Bronchial epithelial cell (primary cell): ENCODE measurements around the gene METTL4. TPM values are rescaled to one million over a fixed set of nuclear protein-coding genes. Genes with fewer than 3 reads are reported as not detected.

ENCODE experiments used
- DNase-seq: peaks from one replicate; pipeline ENCODE4 v3.0.0-alpha.2; 2010; ENCODE audit warnings: low read depth
- FAIRE-seq: peaks from 2 replicates; lab custom pipeline; 2011; peaks lifted over from hg19 to GRCh38; lab: Jason Lieb, UNC
- H3K27me3 ChIP-seq: 2 replicates; pipeline ENCODE4 v1.5.1; 2011; ENCODE audit warnings: low read length; ENCODE audit not compliant: control insufficient read depth, insufficient read depth
- H3K36me3 ChIP-seq: 2 replicates; pipeline ENCODE4 v1.5.1; 2011; ENCODE audit warnings: low read length; ENCODE audit not compliant: control insufficient read depth, insufficient read depth
- H3K4me3 ChIP-seq: 2 replicates; pipeline ENCODE4 v1.5.1; 2011; ENCODE audit warnings: mild to moderate bottlenecking, low read depth, low read length, control low read depth
- total RNA-seq: library from RNA; depleted of rRNA; stranded (reverse); fragments of >200 nt; gene quantifications from 2 replicates; pipeline ENCODE4 v1.2.1, GENCODE V29; 2014
- TF ChIP-seq, protein P1 (sequence below): IDR thresholded peaks from 2 replicates; pipeline ENCODE4 v1.5.1; 2011; ENCODE audit warnings: mild to moderate bottlenecking, moderate library complexity, low read length, control low read depth, inconsistent platforms; ENCODE audit not compliant: insufficient read depth, severe bottlenecking

The METTL4 gene
- total RNA-seq, 1 donor from 2014 or later = 8.2 TPM

DNA sequence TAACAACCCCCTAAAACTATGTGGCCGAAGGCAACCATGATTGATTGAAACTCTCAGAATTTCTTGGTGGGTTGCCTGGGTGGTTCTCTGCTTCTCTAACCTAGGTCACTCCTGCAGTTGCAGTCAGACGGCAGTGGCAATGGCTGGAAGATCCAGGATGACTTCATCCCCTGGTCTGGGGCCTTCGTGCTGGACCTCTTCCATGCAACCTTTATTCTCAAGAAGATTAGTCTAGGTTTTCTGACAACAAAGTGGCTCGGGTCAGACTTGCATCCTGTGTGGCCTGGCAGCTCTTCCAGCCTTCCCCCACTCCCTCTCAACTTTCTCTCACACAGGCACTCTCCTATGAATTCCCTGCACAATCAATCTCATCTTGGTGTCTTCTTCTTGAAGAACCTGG lies 76.4 kb downstream of the METTL4 start:
- Histone ChIP-seq H3K36me3 (no peaks in the 10 kb centered on the region), H3K4me3 (no peak overlapping the region), H3K27me3 (no peaks in the 10 kb centered on the region)
- FAIRE-seq (no peak), DNase-seq (no peak)
- TF ChIP-seq, protein P1, sequence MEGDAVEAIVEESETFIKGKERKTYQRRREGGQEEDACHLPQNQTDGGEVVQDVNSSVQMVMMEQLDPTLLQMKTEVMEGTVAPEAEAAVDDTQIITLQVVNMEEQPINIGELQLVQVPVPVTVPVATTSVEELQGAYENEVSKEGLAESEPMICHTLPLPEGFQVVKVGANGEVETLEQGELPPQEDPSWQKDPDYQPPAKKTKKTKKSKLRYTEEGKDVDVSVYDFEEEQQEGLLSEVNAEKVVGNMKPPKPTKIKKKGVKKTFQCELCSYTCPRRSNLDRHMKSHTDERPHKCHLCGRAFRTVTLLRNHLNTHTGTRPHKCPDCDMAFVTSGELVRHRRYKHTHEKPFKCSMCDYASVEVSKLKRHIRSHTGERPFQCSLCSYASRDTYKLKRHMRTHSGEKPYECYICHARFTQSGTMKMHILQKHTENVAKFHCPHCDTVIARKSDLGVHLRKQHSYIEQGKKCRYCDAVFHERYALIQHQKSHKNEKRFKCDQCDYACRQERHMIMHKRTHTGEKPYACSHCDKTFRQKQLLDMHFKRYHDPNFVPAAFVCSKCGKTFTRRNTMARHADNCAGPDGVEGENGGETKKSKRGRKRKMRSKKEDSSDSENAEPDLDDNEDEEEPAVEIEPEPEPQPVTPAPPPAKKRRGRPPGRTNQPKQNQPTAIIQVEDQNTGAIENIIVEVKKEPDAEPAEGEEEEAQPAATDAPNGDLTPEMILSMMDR = no peak

Other genes starting within 250 kb of the METTL4 start
- gene NDC80, start 52 bp upstream of the METTL4 start, total RNA-seq = 0.26 and 0.51 TPM in 2 replicates
- 42.1 and 45.3 TPM in 2 replicates for gene SMCHD1, start 84.2 kb upstream of the METTL4 start, total RNA-seq